ENCODE data around the gene CXCL12.

Gene CXCL12

DNA sequence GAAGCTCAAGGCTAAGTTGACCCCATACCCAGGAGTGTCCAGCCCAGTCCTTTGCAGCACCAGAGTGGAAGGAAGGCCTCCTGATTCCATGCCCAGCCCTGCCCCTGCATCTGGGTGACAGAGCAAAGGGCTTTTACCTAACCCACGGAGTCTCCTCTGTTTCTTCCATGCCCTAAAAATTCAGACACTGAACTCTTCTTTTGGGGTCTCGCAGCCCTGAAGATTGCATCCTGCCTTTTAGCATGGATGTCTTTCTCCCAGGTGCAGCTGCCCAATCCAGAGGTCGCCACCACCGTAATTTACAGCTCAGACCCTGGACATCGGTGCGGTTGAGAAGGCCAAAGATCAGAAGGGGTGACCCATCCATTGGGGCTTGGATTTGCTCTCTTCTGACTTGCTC, 50.8 kb downstream of the CXCL12 start:
- DNase-seq (ENCODE audit: low spot score): no peak

DNA sequence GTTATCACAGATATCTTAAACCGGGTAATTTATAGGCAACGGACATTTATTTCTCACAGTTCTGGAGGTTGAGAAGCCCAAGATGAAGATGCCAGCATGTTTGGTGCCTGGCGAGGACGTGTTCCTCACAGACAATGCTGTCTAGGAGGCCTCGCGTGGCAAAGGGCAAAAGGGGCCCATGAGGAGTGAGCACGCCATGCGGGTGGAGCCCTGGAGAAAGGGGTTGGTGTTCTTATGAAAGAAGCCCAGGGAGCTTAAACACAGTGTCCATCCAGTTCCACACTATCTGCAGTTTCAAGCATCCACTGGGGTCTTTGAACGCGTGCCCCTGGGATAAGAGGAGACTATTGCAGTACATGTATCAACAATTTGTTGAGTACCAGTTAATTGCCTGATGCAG, 51.4 kb downstream of the CXCL12 start:
- no peak for DNase-seq (ENCODE audit: low spot score)

DNA sequence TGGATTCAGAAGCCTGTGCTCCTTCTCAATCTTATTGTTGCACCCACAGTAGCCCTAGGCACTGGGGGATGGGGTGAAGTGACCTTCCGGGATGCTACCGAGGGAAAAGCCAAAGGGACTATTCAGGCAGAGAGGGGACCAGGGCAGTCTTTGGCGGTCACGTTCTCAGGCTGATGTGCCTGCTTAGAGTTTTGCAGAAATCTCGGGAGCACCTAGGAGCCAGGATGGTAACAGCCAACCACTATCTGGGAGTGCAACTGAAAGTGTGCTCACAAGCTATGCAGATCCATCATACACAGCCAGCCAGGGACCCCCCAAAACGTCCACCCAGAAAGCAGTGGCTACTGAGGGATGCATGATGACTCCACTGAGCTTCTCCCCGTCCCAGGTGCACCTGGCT, 52.4 kb downstream of the CXCL12 start:
- DNase-seq (ENCODE audit: low spot score): no peak

GRCh38 chr10:44330431-44330830, 54.5 kb downstream of the CXCL12 start:
- no peak for DNase-seq (ENCODE audit: low spot score)

GRCh38 chr10:44327461-44327860, 57.4 kb downstream of the CXCL12 start:
- no peak for DNase-seq (ENCODE audit: low spot score)

Measured in LoVo (cell line).